ENCODE data around the gene EGR1.

DNA sequence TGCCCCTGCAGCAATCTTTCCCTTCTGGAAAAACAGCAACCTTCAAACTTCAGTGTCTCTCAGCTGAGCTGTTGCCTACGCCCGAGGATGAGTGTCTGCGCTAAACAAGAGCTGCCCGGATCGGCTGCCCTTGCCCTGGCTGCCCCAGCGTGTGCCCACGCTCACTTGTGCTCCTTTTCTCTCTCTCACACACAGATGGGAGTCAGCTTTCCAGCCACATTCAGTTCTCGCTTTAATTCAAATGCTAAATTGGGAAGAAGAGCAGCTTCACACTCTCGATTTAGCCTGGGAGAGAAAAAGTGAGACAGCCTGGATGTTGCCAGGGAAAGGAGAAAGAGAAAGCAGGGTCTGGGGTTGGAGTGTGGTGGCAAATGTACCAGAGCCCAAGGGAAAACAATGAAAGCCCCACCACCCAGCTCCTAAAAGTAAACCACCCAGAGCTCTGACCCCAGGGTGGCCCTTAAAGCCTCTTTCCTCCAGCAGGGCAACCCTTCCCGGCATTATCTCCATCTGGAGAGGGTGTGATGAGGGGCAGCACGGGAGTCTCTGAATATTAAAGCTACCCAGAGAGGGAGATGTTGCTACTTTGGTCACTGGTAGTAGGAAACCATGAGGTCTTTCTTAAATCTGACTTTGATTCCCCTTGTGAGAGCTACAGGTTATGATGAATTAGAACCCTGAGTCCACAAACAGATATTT lies 9.9 kb upstream of the EGR1 start:
- TF ChIP-seq, protein P1, sequence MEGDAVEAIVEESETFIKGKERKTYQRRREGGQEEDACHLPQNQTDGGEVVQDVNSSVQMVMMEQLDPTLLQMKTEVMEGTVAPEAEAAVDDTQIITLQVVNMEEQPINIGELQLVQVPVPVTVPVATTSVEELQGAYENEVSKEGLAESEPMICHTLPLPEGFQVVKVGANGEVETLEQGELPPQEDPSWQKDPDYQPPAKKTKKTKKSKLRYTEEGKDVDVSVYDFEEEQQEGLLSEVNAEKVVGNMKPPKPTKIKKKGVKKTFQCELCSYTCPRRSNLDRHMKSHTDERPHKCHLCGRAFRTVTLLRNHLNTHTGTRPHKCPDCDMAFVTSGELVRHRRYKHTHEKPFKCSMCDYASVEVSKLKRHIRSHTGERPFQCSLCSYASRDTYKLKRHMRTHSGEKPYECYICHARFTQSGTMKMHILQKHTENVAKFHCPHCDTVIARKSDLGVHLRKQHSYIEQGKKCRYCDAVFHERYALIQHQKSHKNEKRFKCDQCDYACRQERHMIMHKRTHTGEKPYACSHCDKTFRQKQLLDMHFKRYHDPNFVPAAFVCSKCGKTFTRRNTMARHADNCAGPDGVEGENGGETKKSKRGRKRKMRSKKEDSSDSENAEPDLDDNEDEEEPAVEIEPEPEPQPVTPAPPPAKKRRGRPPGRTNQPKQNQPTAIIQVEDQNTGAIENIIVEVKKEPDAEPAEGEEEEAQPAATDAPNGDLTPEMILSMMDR (IDR thresholded peaks at IDR 0.05; ENCODE audit: low read length) = no peak
- TF ChIP-seq EZH2 (IDR thresholded peaks at IDR 0.05; ENCODE audit: borderline replicate concordance, low read length) = no peak
